Colonic mucosa (tissue), 4 donors: ENCODE results near the gene GPC6. TPM values are rescaled to one million over a fixed set of nuclear protein-coding genes. Genes with fewer than 3 reads are reported as not detected.

Experiments used
- DNase-seq: peaks from one replicate; pipeline ENCODE4 v3.0.0-alpha.2; 2020
- H3K27ac ChIP-seq: fragments of 200-600 bp; one replicate; pipeline ENCODE4 v1.8.0; 2021
- H3K27me3 ChIP-seq: fragments of 200-600 bp; one replicate; pipeline ENCODE4 v1.8.0; 2021
- H3K36me3 ChIP-seq: fragments of 200-600 bp; one replicate; pipeline ENCODE4 v1.8.0; 2021
- H3K4me1 ChIP-seq: fragments of 200-600 bp; one replicate; pipeline ENCODE4 v1.8.0; 2021; ENCODE audit warnings: mild to moderate bottlenecking
- H3K4me3 ChIP-seq: fragments of 200-600 bp; one replicate; pipeline ENCODE4 v1.8.0; 2021
- H3K9ac ChIP-seq, 2 donors: one replicate each; pipeline ENCODE4 v1.7.0; 2013; ENCODE audit warnings: control low read depth in 2 of 2, low read depth in 2 of 2, low read length in 2 of 2
- H3K9me3 ChIP-seq: fragments of 200-600 bp; one replicate; pipeline ENCODE4 v1.8.0; 2021
- intact Hi-C: fragments of 100-400 bp; cut with DNase I; formaldehyde crosslinking; loops from one replicate; pipeline ENCODE4 v1.14.1; 2022
- total RNA-seq, 2 donors: library from RNA; stranded (reverse); fragmentation: NEBNext Ultra II Directional in 1 of 2; extraction: Animal tissue kit (Norgen Biotek cat#: 25700) in 1 of 2; gene quantifications; one replicate each; pipeline ENCODE4 v1.2.1, GENCODE V29; 2021
- TF ChIP-seq, protein P1 (sequence below): fragments of 200-600 bp; IDR thresholded peaks from one replicate; pipeline ENCODE4 v1.8.0; 2022; ENCODE audit warnings: antibody characterized with exemption, mild to moderate bottlenecking
- donor health status: healthy.
- donor health status: DM: no; HTN: no; CAD: no.
- donor health status: DM: no; HTN: no; CAD: no.

Gene GPC6
- total RNA-seq, 2 donors from 2014 or later = 2.3 to 4.0 TPM

DNA sequence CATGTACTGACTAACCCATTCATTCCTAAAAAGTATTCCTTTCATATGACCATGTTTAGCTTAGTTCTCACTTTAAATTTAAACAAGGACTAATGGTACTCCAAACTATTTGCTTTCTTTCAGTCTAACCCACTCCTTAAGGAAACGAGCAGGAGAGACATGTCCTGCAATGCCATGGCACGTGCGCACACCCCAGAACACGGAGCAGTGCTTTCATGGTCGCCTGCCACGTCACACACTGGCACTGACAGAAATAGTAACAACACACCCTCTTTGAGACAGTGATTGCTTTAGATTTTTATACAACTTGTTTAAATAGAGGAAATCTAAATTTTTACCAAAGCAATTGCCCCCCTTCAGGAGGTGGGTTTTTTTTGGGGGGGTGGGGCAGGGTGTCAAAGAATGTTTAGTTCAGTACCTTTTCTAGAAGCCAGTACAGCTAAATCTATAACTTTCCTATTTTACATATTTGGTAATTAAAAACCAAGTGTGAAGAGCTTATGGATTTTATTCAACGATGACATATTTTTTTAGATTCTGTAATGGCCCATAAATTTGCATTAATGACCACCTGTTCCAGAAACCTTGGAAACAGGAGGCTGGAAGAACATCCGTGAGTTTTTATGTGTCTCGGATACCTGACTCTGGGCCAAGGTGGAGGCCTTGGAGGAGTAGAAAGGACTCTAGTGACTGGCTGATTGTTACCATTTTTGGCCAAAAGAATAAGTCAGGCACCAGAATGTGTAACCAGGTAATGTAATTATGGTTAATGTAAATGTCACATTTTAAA is 1005.7 kb downstream of the GPC6 start:
- no peak overlapping the region for H3K9ac ChIP-seq
- no peak for DNase-seq
- H3K9me3 ChIP-seq = no peaks in the 10 kb centered on the region
- no peaks in the 10 kb centered on the region for H3K36me3 ChIP-seq
- no peak overlapping the region for H3K27ac ChIP-seq
- no peaks in the 10 kb centered on the region for H3K27me3 ChIP-seq
- TF ChIP-seq, protein P1, sequence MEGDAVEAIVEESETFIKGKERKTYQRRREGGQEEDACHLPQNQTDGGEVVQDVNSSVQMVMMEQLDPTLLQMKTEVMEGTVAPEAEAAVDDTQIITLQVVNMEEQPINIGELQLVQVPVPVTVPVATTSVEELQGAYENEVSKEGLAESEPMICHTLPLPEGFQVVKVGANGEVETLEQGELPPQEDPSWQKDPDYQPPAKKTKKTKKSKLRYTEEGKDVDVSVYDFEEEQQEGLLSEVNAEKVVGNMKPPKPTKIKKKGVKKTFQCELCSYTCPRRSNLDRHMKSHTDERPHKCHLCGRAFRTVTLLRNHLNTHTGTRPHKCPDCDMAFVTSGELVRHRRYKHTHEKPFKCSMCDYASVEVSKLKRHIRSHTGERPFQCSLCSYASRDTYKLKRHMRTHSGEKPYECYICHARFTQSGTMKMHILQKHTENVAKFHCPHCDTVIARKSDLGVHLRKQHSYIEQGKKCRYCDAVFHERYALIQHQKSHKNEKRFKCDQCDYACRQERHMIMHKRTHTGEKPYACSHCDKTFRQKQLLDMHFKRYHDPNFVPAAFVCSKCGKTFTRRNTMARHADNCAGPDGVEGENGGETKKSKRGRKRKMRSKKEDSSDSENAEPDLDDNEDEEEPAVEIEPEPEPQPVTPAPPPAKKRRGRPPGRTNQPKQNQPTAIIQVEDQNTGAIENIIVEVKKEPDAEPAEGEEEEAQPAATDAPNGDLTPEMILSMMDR = no peak
- H3K4me1 ChIP-seq = no peaks in the 10 kb centered on the region
- no peak overlapping the region for H3K4me3 ChIP-seq
- intact Hi-C loops = no loop called here

DNA sequence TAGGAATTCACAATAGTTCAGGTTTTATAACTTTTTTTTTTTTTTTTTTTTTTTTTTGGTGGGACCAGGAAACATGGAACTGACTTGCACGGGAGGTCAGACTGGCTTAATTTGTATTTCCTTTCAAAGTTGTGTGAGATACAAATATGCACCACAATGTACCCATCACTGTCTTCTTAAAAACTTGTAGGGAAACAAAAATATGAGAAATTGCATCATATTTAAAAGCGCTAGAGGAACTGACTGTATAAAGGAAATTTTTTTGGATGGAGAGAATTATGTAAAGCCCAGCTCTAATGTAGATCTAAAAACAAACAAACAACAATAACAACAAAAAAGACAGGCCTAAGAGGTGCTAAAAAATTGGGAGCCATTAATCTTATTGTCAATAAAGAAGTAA is 1006.3 kb downstream of the GPC6 start:
- H3K27ac ChIP-seq = no peak overlapping the region
- no peak overlapping the region for H3K4me3 ChIP-seq
- H3K27me3 ChIP-seq = no peaks in the 10 kb centered on the region
- H3K4me1 ChIP-seq = no peaks in the 10 kb centered on the region
- no peak overlapping the region for H3K9ac ChIP-seq
- TF ChIP-seq, protein P1 = no peak
- no peak for DNase-seq
- intact Hi-C loops = no loop called here
- H3K36me3 ChIP-seq = no peaks in the 10 kb centered on the region
- no peaks in the 10 kb centered on the region for H3K9me3 ChIP-seq

DNA sequence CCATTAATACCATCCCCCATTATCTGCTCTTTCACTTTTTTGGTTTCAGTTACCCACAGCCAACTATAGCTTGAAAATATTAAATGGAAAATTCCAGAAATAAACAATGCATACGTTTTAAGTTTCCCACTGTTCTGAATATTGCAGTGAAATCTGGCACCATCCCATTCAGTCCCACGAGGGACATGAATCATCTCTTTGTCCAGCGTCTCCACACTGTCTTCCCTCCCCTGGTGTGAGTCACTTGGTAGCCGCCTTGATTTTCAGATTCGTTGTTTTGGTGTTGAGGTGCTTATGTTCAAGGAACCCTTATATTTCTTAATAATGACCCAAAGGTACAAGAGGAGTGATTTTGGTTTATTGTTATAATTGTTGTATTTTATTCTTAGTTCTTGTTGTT is 1006.8 kb downstream of the GPC6 start:
- Histone ChIP-seq H3K27ac (no peak overlapping the region), H3K9ac (no peak overlapping the region), H3K9me3 (no peaks in the 10 kb centered on the region), H3K36me3 (no peaks in the 10 kb centered on the region), H3K27me3 (no peaks in the 10 kb centered on the region), H3K4me3 (no peak overlapping the region), H3K4me1 (no peaks in the 10 kb centered on the region)
- intact Hi-C loops = no loop called here
- TF ChIP-seq, protein P1 = no peak
- DNase-seq = no peak

DNA sequence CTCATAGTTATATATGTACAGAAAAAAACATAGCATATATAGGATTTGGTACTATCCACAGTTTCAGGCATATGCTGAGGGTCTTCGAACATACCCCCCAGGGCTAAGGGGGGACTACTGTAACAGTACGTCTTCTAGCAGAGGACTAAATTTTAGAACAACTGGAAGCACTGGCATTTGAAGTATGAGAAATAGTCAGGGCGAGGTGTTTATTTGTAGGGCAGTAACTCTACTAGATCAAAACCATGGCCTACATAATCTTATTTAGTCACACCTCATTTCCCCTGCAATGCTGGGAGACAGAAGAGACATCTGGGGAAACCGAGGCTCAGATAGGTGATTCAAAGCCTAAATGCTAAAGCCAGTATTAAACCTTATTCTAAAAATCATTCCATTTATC is 1007.2 kb downstream of the GPC6 start:
- Histone ChIP-seq H3K9ac (no peak overlapping the region), H3K36me3 (no peaks in the 10 kb centered on the region), H3K4me3 (no peak overlapping the region), H3K9me3 (no peaks in the 10 kb centered on the region), H3K27me3 (no peaks in the 10 kb centered on the region), H3K4me1 (no peaks in the 10 kb centered on the region), H3K27ac (no peak overlapping the region)
- no peak for DNase-seq
- intact Hi-C loops = no loop called here
- TF ChIP-seq, protein P1 = no peak

DNA sequence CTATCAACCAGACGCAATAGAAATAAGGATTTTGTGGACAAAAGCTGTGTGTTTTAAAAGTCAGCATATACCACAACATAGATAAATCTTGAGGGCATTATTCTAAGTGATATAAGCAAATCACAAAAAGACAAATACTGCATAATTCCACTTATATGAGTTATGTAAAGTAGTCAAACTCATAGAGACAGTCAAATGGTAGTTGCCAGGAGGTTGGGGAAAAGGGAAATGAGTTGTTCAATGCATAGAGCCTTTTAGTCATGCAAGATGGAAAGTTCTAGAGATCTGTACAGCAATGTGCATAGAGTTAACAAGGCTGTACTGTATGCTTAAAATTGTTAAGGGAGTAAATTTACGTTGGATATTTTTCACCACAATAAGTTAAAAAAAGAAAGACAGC is 1008.1 kb downstream of the GPC6 start:
- no peaks in the 10 kb centered on the region for H3K36me3 ChIP-seq
- H3K9me3 ChIP-seq = no peaks in the 10 kb centered on the region
- no peak overlapping the region for H3K27ac ChIP-seq
- no peak for DNase-seq
- TF ChIP-seq, protein P1 = no peak
- H3K27me3 ChIP-seq = no peaks in the 10 kb centered on the region
- H3K4me3 ChIP-seq = no peak overlapping the region
- intact Hi-C loops = no loop called here
- H3K9ac ChIP-seq = no peak overlapping the region
- no peaks in the 10 kb centered on the region for H3K4me1 ChIP-seq
